Measurements from ENCODE around the gene DACT3. TPM values are rescaled to one million over a fixed set of nuclear protein-coding genes. Genes with fewer than 3 reads are reported as not detected.
A peak's percentile ranks its signal among the peaks of the same experiment; 100 is the strongest.
"Not testable (repeated sequence)": the region's sequence is repeated elsewhere in the genome, so short reads cannot be mapped to it uniquely, and the experiment has no call there.

DACT3 gene
- total RNA-seq, 1 donor from 2014 or later: 3.9 TPM

- no peak for DNase-seq (ENCODE audit: low read depth)
Observed at GRCh38 chr19:46634656-46635218, 26.2 kb downstream of the DACT3 start.

GRCh38 chr19:46634045-46634655 lies 26.8 kb downstream of the DACT3 start:
- peak; percentile 49 for DNase-seq (ENCODE audit: low read depth)

DNA sequence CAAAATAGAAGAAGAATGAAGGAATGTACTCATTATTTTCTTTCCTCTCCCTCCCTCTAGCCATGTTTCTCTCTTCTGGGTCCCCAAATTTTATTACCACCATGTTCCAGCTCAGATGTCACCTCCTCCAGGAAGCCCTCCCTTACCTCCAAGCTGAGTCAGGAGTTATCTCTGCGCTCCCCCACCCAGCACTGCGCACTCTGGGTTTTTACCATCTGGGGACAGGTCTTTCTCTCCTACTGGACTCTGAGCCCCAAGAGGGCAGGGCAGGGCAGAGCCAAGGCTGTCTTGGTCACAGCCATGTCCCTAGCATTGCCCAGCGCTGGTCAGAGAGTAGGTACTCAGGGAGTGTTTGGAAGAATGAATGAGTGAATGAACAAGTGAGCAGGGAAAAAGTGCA lies 27.9 kb downstream of the DACT3 start:
- DNase-seq (ENCODE audit: low read depth): no peak

DNA sequence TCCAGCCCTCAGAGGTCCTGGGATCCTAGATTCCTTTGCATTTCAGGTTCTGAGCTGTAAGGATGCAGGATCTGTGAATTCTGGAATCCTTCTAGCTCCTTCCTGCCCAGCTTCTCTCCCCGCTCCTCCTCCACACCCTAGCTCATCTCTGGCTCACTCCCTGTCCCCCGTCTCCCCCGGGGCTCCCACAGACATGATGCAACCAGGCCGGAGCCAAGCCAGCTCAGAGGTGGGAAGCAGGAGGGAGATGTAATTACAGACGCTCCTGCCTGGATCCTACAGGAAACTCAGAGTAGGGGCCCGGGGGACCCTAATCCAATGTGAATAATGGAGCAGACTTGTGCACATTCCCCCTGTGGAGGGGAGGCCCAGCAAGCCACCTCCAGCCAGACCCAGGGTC lies 29.5 kb downstream of the DACT3 start:
- DNase-seq (ENCODE audit: low read depth): no peak

- DNase-seq (ENCODE audit: low read depth): no peak
Observed at GRCh38 chr19:46630586-46631205, 30.3 kb downstream of the DACT3 start.

DNA sequence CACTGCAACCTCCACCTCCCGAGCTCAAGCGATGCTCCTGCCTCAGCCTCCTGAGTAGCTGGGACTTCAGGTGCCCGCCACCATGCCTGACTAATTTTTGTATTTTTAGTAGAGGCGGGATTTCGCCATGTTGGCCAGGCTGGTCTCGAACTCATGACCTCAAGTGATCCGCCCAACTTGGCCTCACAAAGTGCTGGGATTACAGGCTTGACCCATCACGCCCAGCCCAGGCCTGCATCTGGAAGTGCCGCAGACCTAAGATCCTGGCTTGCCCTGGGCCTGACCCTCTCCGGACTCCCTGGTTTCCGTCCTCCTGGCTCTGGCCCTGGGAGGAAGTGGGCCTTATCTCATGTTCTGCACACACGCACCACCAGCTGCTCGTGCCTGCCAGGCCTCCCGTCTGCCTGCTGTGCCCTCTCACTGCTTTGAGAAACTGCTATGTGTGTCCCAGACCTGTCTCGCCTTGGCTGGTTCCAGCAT lies 31.4 kb downstream of the DACT3 start:
- DNase-seq (ENCODE audit: low read depth): no peak

- not testable (repeated sequence) for DNase-seq (ENCODE audit: low read depth)
Observed at GRCh38 chr19:46628970-46629369, 32.0 kb downstream of the DACT3 start.

- DNase-seq (ENCODE audit: low read depth): no peak
Observed at GRCh38 chr19:46626446-46626845, 34.5 kb downstream of the DACT3 start.

GRCh38 chr19:46625731-46626130 lies 35.3 kb downstream of the DACT3 start:
- DNase-seq (ENCODE audit: low read depth): no peak

DNA sequence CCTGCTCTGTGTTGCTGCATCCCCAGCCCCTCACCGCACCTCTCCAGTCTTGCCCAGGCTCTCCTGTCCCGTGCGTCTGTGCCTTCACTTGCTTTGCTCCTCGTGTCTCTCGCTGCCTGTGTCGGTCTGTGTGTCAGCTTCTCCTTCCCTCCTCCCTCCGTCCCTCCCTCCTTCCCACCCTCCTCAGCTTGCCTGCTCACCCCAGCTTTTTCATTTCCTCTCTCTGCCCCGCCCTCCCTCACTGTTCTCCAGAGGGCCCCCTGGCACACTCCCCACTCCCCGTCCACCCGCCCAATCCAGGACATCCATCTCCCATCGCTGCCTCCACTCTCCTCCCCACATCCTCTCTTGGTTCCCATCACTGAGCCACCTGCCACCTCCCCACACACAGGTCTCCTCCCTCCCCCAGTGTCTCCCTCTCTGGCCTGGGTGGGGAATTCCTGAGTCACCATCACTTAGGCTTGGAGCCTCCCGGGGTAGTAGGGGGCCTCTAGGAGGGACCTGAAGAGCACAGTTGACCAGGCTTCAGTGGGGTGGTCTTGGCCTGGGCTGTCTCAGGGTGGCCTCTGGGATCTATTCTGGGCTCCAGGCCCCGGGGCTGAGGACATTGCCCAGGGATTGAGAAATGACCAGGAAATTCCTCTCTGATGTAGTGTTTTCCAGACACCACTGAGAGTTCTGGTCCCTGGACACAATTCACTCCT lies 35.9 kb downstream of the DACT3 start, which contains the start of gene PTGIR:
PTGIR (minus strand) TSS at position 132 of the 704 bp plus-strand sequence. CDS start 864 bp downstream, outside the sequence.
- DNase-seq (ENCODE audit: low read depth): no peak

GRCh38 chr19:46623915-46624502 lies 37.0 kb downstream of the DACT3 start:
- no peak for DNase-seq (ENCODE audit: low read depth)

DNA sequence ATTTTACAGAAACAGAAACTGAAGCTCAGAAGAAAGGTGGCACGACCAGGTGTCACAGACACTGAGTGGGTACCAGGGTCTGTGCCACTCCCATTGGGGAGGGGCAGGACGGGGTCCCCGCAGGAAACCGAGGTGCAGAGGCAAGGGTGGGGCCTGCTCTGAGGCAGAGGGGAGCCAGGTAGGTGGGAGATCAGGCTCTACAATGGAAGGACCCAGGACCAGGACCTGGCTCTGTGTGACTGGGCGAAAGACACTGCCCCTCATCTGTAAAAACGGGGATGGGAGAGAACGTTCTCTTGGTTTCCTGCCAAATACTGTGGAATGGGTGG lies 38.9 kb downstream of the DACT3 start:
- no peak for DNase-seq (ENCODE audit: low read depth)

GRCh38 chr19:46621191-46622117 lies 39.5 kb downstream of the DACT3 start:
- no peak for DNase-seq (ENCODE audit: low read depth)

- DNase-seq (ENCODE audit: low read depth): peak; percentile 25
Observed at GRCh38 chr19:46620716-46621115, 40.3 kb downstream of the DACT3 start.

GRCh38 chr19:46620267-46620666 lies 40.7 kb downstream of the DACT3 start:
- DNase-seq (ENCODE audit: low read depth): no peak

- DNase-seq (ENCODE audit: low read depth): peak; percentile 84
Observed at GRCh38 chr19:46618670-46619231, 42.2 kb downstream of the DACT3 start.

- DNase-seq (ENCODE audit: low read depth): no peak
Observed at GRCh38 chr19:46617601-46618000, 43.4 kb downstream of the DACT3 start.

DNA sequence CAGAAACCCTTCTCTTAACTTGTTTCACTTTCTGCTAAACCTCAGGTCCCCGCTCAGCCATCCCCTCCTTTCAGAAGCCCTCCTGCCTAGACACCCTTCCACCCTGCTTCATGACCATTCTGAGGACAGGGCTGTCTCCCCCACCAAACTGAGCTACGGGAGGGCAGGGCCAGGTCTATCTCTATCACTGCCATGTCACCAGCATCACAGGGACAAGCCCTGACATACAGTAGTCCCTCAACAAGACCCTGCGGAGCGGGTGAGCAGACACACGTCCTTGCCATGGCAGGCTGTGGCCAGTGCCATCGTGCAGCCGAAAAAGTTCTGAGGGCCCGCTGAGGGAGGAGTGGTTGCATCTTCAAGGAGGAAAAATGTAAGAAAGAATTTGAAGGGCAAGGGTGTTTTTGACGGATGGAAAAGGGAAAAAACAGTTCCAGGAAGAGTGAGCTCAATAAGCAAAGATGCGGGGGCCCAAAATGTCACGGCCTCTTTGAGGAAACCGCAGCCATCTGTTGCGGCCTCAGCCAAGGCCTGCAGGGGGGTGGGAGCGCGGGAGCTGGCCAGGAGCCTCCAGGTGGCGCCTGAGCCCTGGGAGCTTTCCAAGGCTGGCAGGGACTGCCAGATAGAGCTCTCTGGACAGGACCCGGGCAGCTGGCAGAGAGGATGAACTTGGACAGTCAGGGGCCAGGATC lies 44.2 kb downstream of the DACT3 start:
- DNase-seq (ENCODE audit: low read depth): peak; percentile 86

DNA sequence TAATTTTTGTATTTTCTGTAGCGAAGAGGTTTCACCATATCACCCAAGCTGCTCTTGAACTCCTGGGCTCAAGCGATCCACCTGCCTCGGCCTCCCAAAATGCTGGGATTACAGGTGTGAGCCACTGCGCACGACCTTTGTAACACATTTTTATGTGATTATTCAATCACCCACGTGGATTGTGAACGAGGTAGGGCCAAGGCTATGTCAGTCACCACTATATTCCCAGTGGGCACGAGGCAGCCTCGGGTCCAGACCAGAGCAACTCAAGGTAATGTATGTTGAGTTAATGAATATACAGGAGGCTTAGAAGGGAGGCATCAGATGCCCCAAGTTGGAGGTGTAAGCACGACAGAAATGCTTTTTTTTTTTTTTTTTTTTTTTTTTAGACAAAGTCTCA lies 45.0 kb downstream of the DACT3 start:
- DNase-seq (ENCODE audit: low read depth): no peak
